Adrenal gland (tissue), 12 donors: ENCODE data around the gene LASP1. TPM values are rescaled to one million over a fixed set of nuclear protein-coding genes. Genes with fewer than 3 reads are reported as not detected.
A peak's percentile ranks its signal among the peaks of the same experiment; 100 is the strongest.

Experiments
- DNase-seq, 7 donors: peaks; one replicate each; pipeline ENCODE4 v3.0.0-alpha.2; 2019 to 2020
- H3K27ac ChIP-seq, 5 donors: fragments of 200-600 bp; sonication (generic) in 4 of 5; 1 replicate in 3 of 5; 2 replicates in 2 of 5; pipeline versions ENCODE4 v1.5.1 to v1.8.0; 2016 to 2020; ENCODE audit warnings: mild to moderate bottlenecking in 1 of 5
- H3K27me3 ChIP-seq: fragments of 200-600 bp; 2 replicates; pipeline ENCODE4 v1.8.0; 2021
- H3K36me3 ChIP-seq, 2 donors: fragments of 200-600 bp; replicated peaks in 1 of 2; 1 replicate in 1 of 2; 2 replicates in 1 of 2; pipeline versions ENCODE4 v1.5.1 to v1.8.0; 2018 to 2022
- H3K4me1 ChIP-seq, 2 donors: fragments of 200-600 bp; replicated peaks in 1 of 2; 1 replicate in 1 of 2; 2 replicates in 1 of 2; pipeline versions ENCODE4 v1.5.1 to v1.8.0; 2018 to 2021
- H3K4me3 ChIP-seq, 4 donors: fragments of 200-600 bp; sonication (generic) in 3 of 4; one replicate each; pipeline ENCODE4 v1.5.1; 2016 to 2018
- H3K9me3 ChIP-seq, 3 donors: fragments of 200-600 bp; sonication (generic) in 1 of 3; replicated peaks in 1 of 3; 1 replicate in 2 of 3; 2 replicates in 1 of 3; pipeline versions ENCODE4 v1.5.1 to v1.8.0; 2016 to 2021
- CTCF ChIP-seq, 6 experiments: fragments of 450-650 bp in 4 of 6; fragments of 200-600 bp in 2 of 6; sonication (generic) in 1 of 6; IDR thresholded peaks; 1 replicate in 5 of 6; 2 replicates in 1 of 6; pipeline versions ENCODE4 v1.5.1 to v1.8.0; 2016 to 2021; ENCODE audit warnings: antibody characterized with exemption in 6 of 6, mild to moderate bottlenecking in 2 of 6, moderate library complexity in 1 of 6
- POLR2A ChIP-seq, 2 donors: fragments of 450-650 bp; IDR thresholded peaks; one replicate each; pipeline ENCODE4 v1.6.1; 2017; ENCODE audit warnings: antibody characterized with exemption in 2 of 2, mild to moderate bottlenecking in 2 of 2, moderate library complexity in 1 of 2
- WGBS, 4 donors: extraction: QIAGEN DNeasy Blood & Tissue Kit in 2 of 4; methylation state at CpG; one replicate each; pipeline versions ENCODE4 v1.1.5 to v1.1.7; 2013 to 2017; 5-methylcytosine and 5-hydroxymethylcytosine counted together
- intact Hi-C, 2 donors: fragments of 100-400 bp; cut with DNase I; formaldehyde crosslinking; loops; one replicate each; pipeline versions ENCODE4 v1.14.1 to v1.15.0; 2022 to 2023
- polyA plus RNA-seq, 3 donors: library from polyadenylated mRNA; stranded (reverse); fragments of 200-250 nt in 2 of 3; fragments of 350-450 nt in 1 of 3; fragmentation: Illumina TruSeq in 1 of 3; extraction: RNeasy Lipid Tissue Mini Kit (QIAGEN cat#74804) in 1 of 3; gene quantifications; one replicate each; pipeline ENCODE4 v1.2.3, GENCODE V29; 2013 to 2014
- total RNA-seq, 9 donors: library from RNA; depleted of rRNA in 4 of 9; stranded (reverse); fragments of >200 nt in 4 of 9; fragments of 120-200 nt in 1 of 9; fragmentation: NEBNext Ultra II Directional in 1 of 9; extraction: Animal tissue kit (Norgen Biotek cat#: 25700) in 1 of 9; gene quantifications; one replicate each; pipeline versions ENCODE4 v1.1.0 to v1.2.4, GENCODE V29; 2013 to 2023
- donor health status: healthy with polysubstance abuse.
- donor health status: Bipolar disorder and iron deficiency.
- donor health status: DM: yes; HTN: yes; CAD: no.
- donor health status: DM: no; HTN: no; CAD: no.
- donor health status: DM: no; HTN: no; CAD: no.
- donor health status: DM: yes; HTN: yes; CAD: no.

The LASP1 gene
- total and polyA plus RNA-seq, 12 donors = 36.3 to 123 (median 88.0) TPM

- DNase-seq = peak in 1 of 7 donors; percentile 35
- Histone ChIP-seq H3K36me3 (peaks cover 0 to 59% of the 10 kb centered on the region in 2 donors), H3K9me3 (no peaks in the 10 kb centered on the region), H3K27ac (no peak overlapping the region), H3K27me3 (no peaks in the 10 kb centered on the region), H3K4me1 (peaks cover 5 to 13% of the 10 kb centered on the region in 2 donors), H3K4me3 (no peak overlapping the region)
- intact Hi-C loops = no loop called here
- 82 to 98% (median 93%) methylated on average over 4 to 5 of the region's 5 CpGs for WGBS, 4 donors
- TF ChIP-seq CTCF (IDR thresholded peaks at IDR 0.05) (no peak), POLR2A (IDR thresholded peaks at IDR 0.05) (no peak)
Measured at GRCh38 chr17:38918916-38919315, 49.1 kb downstream of the LASP1 start.

- no peak overlapping the region for H3K27ac ChIP-seq
- peaks cover 0 to 53% of the 10 kb centered on the region in 2 donors for H3K36me3 ChIP-seq
- no peaks in the 10 kb centered on the region for H3K9me3 ChIP-seq
- H3K4me3 ChIP-seq = no peak overlapping the region
- TF ChIP-seq CTCF (IDR thresholded peaks at IDR 0.05) = no peak
- peak in 1 of 7 donors; percentile 46 for DNase-seq
- 93 to 95% (median 94%) methylated on average over 13 to 16 of the region's 16 CpGs for WGBS, 4 donors
- H3K4me1 ChIP-seq = peaks cover 5 to 13% of the 10 kb centered on the region in 2 donors
- intact Hi-C loops = no loop called here
- H3K27me3 ChIP-seq = no peaks in the 10 kb centered on the region
Measured at GRCh38 chr17:38919316-38920078, 49.6 kb downstream of the LASP1 start.

GRCh38 chr17:38920374-38921291 lies 50.8 kb downstream of the LASP1 start:
- DNase-seq = peak in 1 of 7 donors; percentile 40
- Histone ChIP-seq H3K27me3 (no peaks in the 10 kb centered on the region), H3K4me3 (no peak overlapping the region), H3K36me3 (peaks cover 0 to 42% of the 10 kb centered on the region in 2 donors), H3K4me1 (peaks cover 5 to 13% of the 10 kb centered on the region in 2 donors), H3K27ac (peak overlapping the region in 1 of 5 donors; percentile 52), H3K9me3 (no peaks in the 10 kb centered on the region)
- TF ChIP-seq POLR2A (IDR thresholded peaks at IDR 0.05) (no peak), CTCF (IDR thresholded peaks at IDR 0.05) (no peak)
- WGBS, 4 donors = 66 to 79% (median 74%) methylated on average over 7 to 9 of the region's 9 CpGs
- intact Hi-C loops = no loop called here

- H3K4me1 ChIP-seq = peaks cover 5 to 18% of the 10 kb centered on the region in 2 donors
- no peaks in the 10 kb centered on the region for H3K27me3 ChIP-seq
- no peaks in the 10 kb centered on the region for H3K9me3 ChIP-seq
- peaks cover 0 to 31% of the 10 kb centered on the region in 2 donors for H3K36me3 ChIP-seq
- peak overlapping the region in 1 of 5 donors; percentile 3 for H3K27ac ChIP-seq
- no peak overlapping the region for H3K4me3 ChIP-seq
- 77 to 85% (median 83%) methylated on average over 12 to 13 of the region's 13 CpGs for WGBS, 4 donors
- intact Hi-C loops = no loop called here
- DNase-seq = peak in 1 of 7 donors; percentile 53
- no peak for TF ChIP-seq CTCF (IDR thresholded peaks at IDR 0.05)
- TF ChIP-seq POLR2A (IDR thresholded peaks at IDR 0.05) = no peak
Measured at GRCh38 chr17:38921756-38922411, 52.0 kb downstream of the LASP1 start.
